Activated CD8-positive, alpha-beta T cell treated with anti-CD3 and anti-CD28 coated beads, Interleukin-2, amount 10 ng/mL, durations not matched to agents 7 days and 5 days (primary cell): ENCODE measurements around the gene SLC12A8. TPM values are rescaled to one million over a fixed set of nuclear protein-coding genes. Genes with fewer than 3 reads are reported as not detected.

Experiments used
- ATAC-seq: fragments of 150-1000 bp; cut with Tn5 transposase; one replicate; pipeline ENCODE4 v1.10.0; 2021; ENCODE audit warnings: moderate library complexity
- CTCF ChIA-PET: fragments of 350-600 bp; sonication (Branson Sonifier 250); formaldehyde crosslinking; loops from one replicate; lab custom pipeline; 2021; ENCODE audit warnings: antibody characterized with exemption; lab: Charles Lee
- POLR2A ChIA-PET: fragments of 350-600 bp; sonication (Branson Sonifier 250); formaldehyde crosslinking; loops from one replicate; lab custom pipeline; 2021; ENCODE audit warnings: antibody characterized with exemption; lab: Charles Lee
- DNase-seq: peaks from one replicate; pipeline ENCODE4 v3.0.0-alpha.2; 2020
- H3K27ac Mint-ChIP-seq: one replicate; pipeline ENCODE4 v1.8.0; 2021; ENCODE audit warnings: mild to moderate bottlenecking, mixed read lengths
- H3K27me3 Mint-ChIP-seq: one replicate; pipeline ENCODE4 v1.8.0; 2021; ENCODE audit warnings: low read depth, mixed read lengths
- H3K36me3 Mint-ChIP-seq: one replicate; pipeline ENCODE4 v1.8.0; 2021; ENCODE audit warnings: low read depth, mixed read lengths
- H3K4me1 Mint-ChIP-seq: one replicate; pipeline ENCODE4 v1.8.0; 2021; ENCODE audit warnings: low read depth, mixed read lengths
- H3K4me3 Mint-ChIP-seq: one replicate; pipeline ENCODE4 v1.8.0; 2021; ENCODE audit warnings: mild to moderate bottlenecking, mixed read lengths
- H3K9me3 Mint-ChIP-seq: one replicate; pipeline ENCODE4 v1.8.0; 2022; ENCODE audit warnings: mixed read lengths; ENCODE audit not compliant: insufficient read depth
- total RNA-seq, 2 experiments: library from RNA; stranded (reverse); gene quantifications; one replicate each; pipeline ENCODE4 v1.2.3, GENCODE V29; 2021

The SLC12A8 gene
- total RNA-seq, 2 experiments from 2014 or later: 0.45 to 0.50 TPM

- H3K36me3 Mint-ChIP-seq: no peaks in the 10 kb centered on the region
- CTCF ChIA-PET: no interaction called here
- H3K4me1 Mint-ChIP-seq: peaks cover 19% of the 10 kb centered on the region
- POLR2A ChIA-PET: no interaction called here
- H3K27me3 Mint-ChIP-seq: peaks cover 29% of the 10 kb centered on the region
- H3K27ac Mint-ChIP-seq: no peak overlapping the region
- ATAC-seq (no peak), DNase-seq (no peak)
- H3K4me3 Mint-ChIP-seq: no peak overlapping the region
- no peaks in the 10 kb centered on the region for H3K9me3 Mint-ChIP-seq
Measured at GRCh38 chr3:125194061-125194848, 18.3 kb downstream of the SLC12A8 start.

DNA sequence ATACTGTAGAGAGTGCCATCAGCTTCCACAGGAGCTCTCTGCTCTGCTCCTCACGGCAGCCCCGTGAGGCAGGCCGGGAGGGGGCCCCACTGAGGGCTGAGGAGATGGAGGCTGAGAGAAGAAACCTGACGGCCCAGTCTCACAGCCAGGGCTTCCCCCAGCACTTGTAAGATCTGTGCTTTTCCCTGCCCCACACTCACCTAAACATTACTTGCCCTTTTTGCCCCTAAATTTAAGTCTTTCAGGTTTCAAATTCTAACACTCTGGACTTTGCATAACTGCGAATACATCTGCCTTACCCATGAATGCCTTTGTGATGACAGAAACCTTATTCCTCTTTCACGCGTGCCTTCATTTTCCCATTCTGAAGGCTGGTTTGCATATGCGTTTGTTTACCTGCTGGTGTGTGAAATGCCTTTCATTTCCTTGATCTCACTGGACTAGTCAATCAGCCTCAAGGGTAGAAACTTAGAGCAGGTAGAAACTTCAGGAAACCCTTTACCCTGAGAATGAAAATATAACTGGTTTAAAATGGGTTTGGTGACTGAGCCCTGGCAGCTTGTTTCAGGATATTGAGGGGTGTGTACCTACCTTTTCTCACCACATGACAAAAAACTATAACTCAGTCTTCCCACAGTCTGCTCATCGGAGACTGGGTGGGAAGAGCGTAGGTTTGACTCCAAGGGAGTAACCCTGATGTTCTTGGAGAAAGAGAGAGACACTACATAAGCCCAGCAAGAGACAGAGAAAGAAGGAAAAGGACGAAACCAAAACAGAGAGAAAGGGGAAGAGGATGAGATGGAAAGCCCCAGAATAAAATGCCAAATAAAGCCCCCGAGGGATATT, 20.1 kb downstream of the SLC12A8 start:
- Mint-ChIP-seq H3K27ac (no peak overlapping the region), H3K4me1 (peaks cover 19% of the 10 kb centered on the region), H3K9me3 (no peaks in the 10 kb centered on the region), H3K36me3 (no peaks in the 10 kb centered on the region), H3K27me3 (peaks cover 29% of the 10 kb centered on the region), H3K4me3 (no peak overlapping the region)
- ATAC-seq: no peak
- CTCF ChIA-PET: interaction anchor here (1.3 to 1.5 kb wide), 2 partner anchors 10 to 100 kb away, joined by 3 to 4 read pairs; no protein-coding TSS in a partner anchor
- POLR2A ChIA-PET: no interaction called here
- DNase-seq: no peak

- ChIA-PET POLR2A (no interaction called here), CTCF (interaction anchor here (1.5 kb wide), 1 partner anchor 11 kb away, joined by 4 read pairs; no protein-coding TSS in a partner anchor)
- H3K27ac Mint-ChIP-seq: no peak overlapping the region
- H3K4me3 Mint-ChIP-seq: no peak overlapping the region
- H3K36me3 Mint-ChIP-seq: no peaks in the 10 kb centered on the region
- ATAC-seq (no peak), DNase-seq (no peak)
- H3K4me1 Mint-ChIP-seq: peaks cover 19% of the 10 kb centered on the region
- H3K27me3 Mint-ChIP-seq: peaks cover 27% of the 10 kb centered on the region
- no peaks in the 10 kb centered on the region for H3K9me3 Mint-ChIP-seq
Measured at GRCh38 chr3:125191730-125192129, 20.8 kb downstream of the SLC12A8 start.

DNA sequence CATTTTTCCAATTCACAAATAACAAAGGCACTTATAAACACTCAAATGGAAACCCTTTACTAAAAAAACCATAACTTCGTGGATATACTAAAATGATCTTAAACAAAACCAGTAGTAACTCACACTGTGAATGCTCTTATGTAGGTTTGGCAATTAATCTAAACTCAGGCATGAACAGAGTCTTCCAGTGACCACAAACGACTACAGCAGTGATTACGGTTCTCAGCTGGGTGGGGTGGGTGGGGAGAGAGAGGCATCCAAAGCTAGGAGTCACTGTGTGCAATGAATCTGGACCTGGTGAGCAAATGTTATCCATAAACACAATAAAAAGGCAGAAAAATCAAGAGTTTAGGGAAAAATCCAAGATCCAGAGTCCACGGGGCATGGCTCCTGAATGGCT, 21.3 kb downstream of the SLC12A8 start:
- no peak overlapping the region for H3K27ac Mint-ChIP-seq
- H3K4me3 Mint-ChIP-seq: no peak overlapping the region
- H3K27me3 Mint-ChIP-seq: peaks cover 29% of the 10 kb centered on the region
- peaks cover 19% of the 10 kb centered on the region for H3K4me1 Mint-ChIP-seq
- H3K9me3 Mint-ChIP-seq: no peaks in the 10 kb centered on the region
- DNase-seq (no peak), ATAC-seq (no peak)
- H3K36me3 Mint-ChIP-seq: no peaks in the 10 kb centered on the region
- CTCF ChIA-PET: no interaction called here
- POLR2A ChIA-PET: no interaction called here

- Mint-ChIP-seq H3K27me3 (peaks cover 31% of the 10 kb centered on the region), H3K36me3 (no peaks in the 10 kb centered on the region), H3K9me3 (no peaks in the 10 kb centered on the region), H3K4me1 (peaks cover 19% of the 10 kb centered on the region), H3K4me3 (no peak overlapping the region), H3K27ac (no peak overlapping the region)
- ChIA-PET CTCF (interaction anchor here (1.4 kb wide), 1 partner anchor 195 kb away, joined by 3 read pairs; no protein-coding TSS in a partner anchor), POLR2A (no interaction called here)
- ATAC-seq: no peak
- DNase-seq: no peak
Measured at GRCh38 chr3:125190786-125191185, 21.8 kb downstream of the SLC12A8 start.

- CTCF ChIA-PET: interaction anchor here (1.4 kb wide), 1 partner anchor 194 kb away, joined by 3 read pairs; no protein-coding TSS in a partner anchor
- H3K36me3 Mint-ChIP-seq: no peaks in the 10 kb centered on the region
- no peak overlapping the region for H3K27ac Mint-ChIP-seq
- ATAC-seq (no peak), DNase-seq (no peak)
- H3K4me3 Mint-ChIP-seq: no peak overlapping the region
- POLR2A ChIA-PET: no interaction called here
- peaks cover 12% of the 10 kb centered on the region for H3K4me1 Mint-ChIP-seq
- H3K27me3 Mint-ChIP-seq: peaks cover 25% of the 10 kb centered on the region
- no peaks in the 10 kb centered on the region for H3K9me3 Mint-ChIP-seq
Measured at GRCh38 chr3:125189378-125190165, 23.0 kb downstream of the SLC12A8 start.

DNA sequence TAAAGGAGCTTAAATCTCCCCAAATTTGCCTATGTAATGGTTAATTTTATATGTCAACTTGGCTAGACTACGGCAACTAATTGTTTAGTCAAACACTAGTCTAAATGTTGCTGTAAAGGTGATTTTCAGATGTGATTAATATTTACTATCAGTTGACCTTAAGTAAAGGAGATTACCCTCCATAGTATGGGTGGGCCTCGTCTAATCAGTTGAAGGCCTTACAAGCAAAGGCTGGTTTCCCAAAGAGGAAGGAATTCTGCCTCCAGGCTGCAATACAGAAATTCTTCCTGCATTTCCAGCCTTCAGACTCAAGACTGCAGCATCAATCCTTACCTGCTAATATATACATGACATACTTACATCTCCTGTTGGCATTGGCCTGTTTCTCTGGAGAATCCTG, 23.6 kb downstream of the SLC12A8 start:
- H3K27me3 Mint-ChIP-seq: peaks cover 25% of the 10 kb centered on the region
- peaks cover 12% of the 10 kb centered on the region for H3K4me1 Mint-ChIP-seq
- no peak for DNase-seq
- H3K27ac Mint-ChIP-seq: no peak overlapping the region
- ChIA-PET CTCF (interaction anchor here (0.8 kb wide), 1 partner anchor 13 kb away, joined by 3 read pairs; no protein-coding TSS in a partner anchor), POLR2A (no interaction called here)
- no peaks in the 10 kb centered on the region for H3K9me3 Mint-ChIP-seq
- ATAC-seq: no peak
- H3K4me3 Mint-ChIP-seq: no peak overlapping the region
- no peaks in the 10 kb centered on the region for H3K36me3 Mint-ChIP-seq

DNA sequence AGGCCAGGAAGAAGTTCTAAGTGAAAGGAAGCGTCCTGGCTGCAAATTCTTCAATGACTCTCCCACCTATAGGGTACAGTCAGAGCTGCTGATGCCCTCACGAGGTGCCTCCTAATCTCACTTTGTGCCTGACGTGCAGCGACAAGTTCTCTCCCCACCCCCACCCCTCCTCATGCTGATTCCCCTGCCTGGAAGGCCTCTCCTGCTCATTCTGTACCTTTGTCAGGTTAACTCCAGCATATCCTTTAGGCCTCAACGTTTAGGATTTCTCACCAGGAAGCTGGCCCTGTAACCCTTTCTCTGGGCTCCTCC, 25.0 kb downstream of the SLC12A8 start:
- Mint-ChIP-seq H3K4me1 (peaks cover 10% of the 10 kb centered on the region), H3K4me3 (no peak overlapping the region), H3K36me3 (no peaks in the 10 kb centered on the region), H3K27me3 (peaks cover 21% of the 10 kb centered on the region), H3K9me3 (no peaks in the 10 kb centered on the region), H3K27ac (no peak overlapping the region)
- POLR2A ChIA-PET: no interaction called here
- ATAC-seq (no peak), DNase-seq (no peak)
- CTCF ChIA-PET: no interaction called here

DNA sequence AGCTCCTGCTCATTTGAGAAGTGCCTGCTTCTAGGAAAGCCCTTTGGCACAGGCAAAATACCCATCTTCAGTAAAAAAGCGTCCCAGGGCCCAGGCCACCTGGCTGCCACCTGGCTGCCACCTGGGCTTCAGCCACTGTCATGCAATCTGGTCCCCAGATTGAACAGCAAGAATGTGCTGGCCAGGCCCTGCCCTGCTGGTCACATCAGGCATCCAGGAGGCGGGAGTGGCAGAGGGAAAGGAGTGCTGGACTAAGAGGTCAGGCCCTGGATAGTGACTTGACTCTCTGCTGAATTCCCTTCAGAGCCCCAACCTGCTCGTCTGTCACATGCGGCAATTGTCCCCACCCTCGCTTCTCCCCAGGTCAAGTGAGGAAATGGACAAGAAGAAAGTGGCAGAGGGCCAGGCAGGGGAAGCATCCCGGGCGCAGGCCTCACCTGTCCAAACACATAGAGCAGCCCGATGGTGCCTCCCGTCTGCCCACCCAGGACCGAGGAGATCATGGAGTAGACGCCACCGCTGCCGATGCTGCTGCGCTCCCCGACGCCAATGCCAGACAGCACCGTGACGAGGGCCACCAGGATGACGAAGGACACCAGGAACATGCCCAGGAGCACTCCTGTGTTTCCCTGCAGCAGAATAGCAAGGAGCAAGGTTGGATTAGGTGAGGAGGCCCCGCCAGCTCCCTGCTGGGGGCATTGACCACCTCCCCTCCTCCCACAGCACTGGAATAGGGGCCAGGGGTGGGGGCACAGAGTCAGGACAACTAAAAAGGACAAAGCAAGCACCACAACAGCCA, 25.5 kb downstream of the SLC12A8 start:
- no peaks in the 10 kb centered on the region for H3K9me3 Mint-ChIP-seq
- DNase-seq (no peak), ATAC-seq (no peak)
- H3K4me1 Mint-ChIP-seq: peaks cover 4% of the 10 kb centered on the region
- ChIA-PET CTCF (no interaction called here), POLR2A (no interaction called here)
- no peak overlapping the region for H3K4me3 Mint-ChIP-seq
- no peak overlapping the region for H3K27ac Mint-ChIP-seq
- no peaks in the 10 kb centered on the region for H3K36me3 Mint-ChIP-seq
- H3K27me3 Mint-ChIP-seq: peaks cover 17% of the 10 kb centered on the region

GRCh38 chr3:125186261-125186787, 26.2 kb downstream of the SLC12A8 start:
- no peaks in the 10 kb centered on the region for H3K4me1 Mint-ChIP-seq
- H3K27me3 Mint-ChIP-seq: peaks cover 16% of the 10 kb centered on the region
- no peak overlapping the region for H3K4me3 Mint-ChIP-seq
- no peaks in the 10 kb centered on the region for H3K36me3 Mint-ChIP-seq
- ChIA-PET POLR2A (no interaction called here), CTCF (no interaction called here)
- no peak for DNase-seq
- ATAC-seq: no peak
- H3K27ac Mint-ChIP-seq: no peak overlapping the region
- H3K9me3 Mint-ChIP-seq: no peaks in the 10 kb centered on the region

- Mint-ChIP-seq H3K27ac (no peak overlapping the region), H3K36me3 (no peaks in the 10 kb centered on the region), H3K9me3 (no peaks in the 10 kb centered on the region), H3K4me3 (no peak overlapping the region), H3K27me3 (peaks cover 11% of the 10 kb centered on the region), H3K4me1 (no peaks in the 10 kb centered on the region)
- ChIA-PET CTCF (no interaction called here), POLR2A (no interaction called here)
- ATAC-seq (no peak), DNase-seq (no peak)
Measured at GRCh38 chr3:125185805-125186204, 26.7 kb downstream of the SLC12A8 start.
